Astrocyte (in vitro differentiated cells and primary cell): Measurements from ENCODE around the gene CMYA5. TPM values are rescaled to one million over a fixed set of nuclear protein-coding genes. Genes with fewer than 3 reads are reported as not detected.
A peak's percentile ranks its signal among the peaks of the same experiment; 100 is the strongest.

Experiments used
- DNase-seq: peaks from one replicate; pipeline ENCODE4 v3.0.0-alpha.2; 2010; ENCODE audit warnings: low read depth
- FAIRE-seq: peaks from 2 replicates; lab custom pipeline; 2011; peaks lifted over from hg19 to GRCh38; lab: Jason Lieb, UNC
- H2AFZ ChIP-seq: 2 replicates; pipeline ENCODE4 v1.6.0; 2012; ENCODE audit warnings: low read depth, low read length, inconsistent platforms
- H3K27ac ChIP-seq: 2 replicates; pipeline ENCODE4 v1.5.1; 2011; ENCODE audit warnings: low read depth, low read length, inconsistent platforms
- H3K27me3 ChIP-seq: 2 replicates; pipeline ENCODE4 v1.6.0; 2011; ENCODE audit warnings: low read length, inconsistent platforms; ENCODE audit not compliant: insufficient read depth
- H3K36me3 ChIP-seq: 2 replicates; pipeline ENCODE4 v1.5.1; 2011; ENCODE audit warnings: low read length, inconsistent platforms; ENCODE audit not compliant: insufficient read depth
- H3K4me1 ChIP-seq: 2 replicates; pipeline ENCODE4 v1.5.1; 2011; ENCODE audit warnings: low read length, inconsistent platforms; ENCODE audit not compliant: insufficient read depth
- H3K4me2 ChIP-seq: 2 replicates; pipeline ENCODE4 v1.6.0; 2012; ENCODE audit warnings: low read length, inconsistent platforms
- H3K4me3 ChIP-seq: 2 replicates; pipeline ENCODE4 v1.5.1; 2011; ENCODE audit warnings: low read depth, mild to moderate bottlenecking, low read length, inconsistent platforms; ENCODE audit not compliant: insufficient read depth
- H3K79me2 ChIP-seq: 2 replicates; pipeline ENCODE4 v1.6.0; 2012; ENCODE audit warnings: mild to moderate bottlenecking, low read length, inconsistent platforms; ENCODE audit not compliant: insufficient read depth
- H3K9ac ChIP-seq: 2 replicates; pipeline ENCODE4 v1.6.0; 2012; ENCODE audit warnings: mild to moderate bottlenecking, low read length, inconsistent platforms
- H3K9me3 ChIP-seq: 2 replicates; pipeline ENCODE4 v1.5.1; 2012; ENCODE audit warnings: low read depth, mild to moderate bottlenecking, low read length, inconsistent platforms; ENCODE audit not compliant: insufficient read depth
- H4K20me1 ChIP-seq: 2 replicates; pipeline ENCODE4 v1.6.0; 2012; ENCODE audit warnings: low read length, inconsistent platforms; ENCODE audit not compliant: insufficient read depth
- H3K27ac Mint-ChIP-seq: one replicate; pipeline ENCODE4 v1.8.0; 2021; ENCODE audit warnings: mild to moderate bottlenecking, mixed read lengths; ENCODE audit not compliant: unreplicated experiment
- H3K27me3 Mint-ChIP-seq: one replicate; pipeline ENCODE4 v1.8.0; 2021; ENCODE audit warnings: low read depth, mixed read lengths; ENCODE audit not compliant: unreplicated experiment
- H3K36me3 Mint-ChIP-seq: one replicate; pipeline ENCODE4 v1.8.0; 2021; ENCODE audit warnings: low read depth, mixed read lengths; ENCODE audit not compliant: unreplicated experiment
- H3K4me1 Mint-ChIP-seq: one replicate; pipeline ENCODE4 v1.8.0; 2021; ENCODE audit warnings: low read depth, mixed read lengths; ENCODE audit not compliant: unreplicated experiment
- H3K4me3 Mint-ChIP-seq: one replicate; pipeline ENCODE4 v1.8.0; 2021; ENCODE audit warnings: mild to moderate bottlenecking, moderate library complexity, mixed read lengths; ENCODE audit not compliant: unreplicated experiment
- H3K9me3 Mint-ChIP-seq: one replicate; pipeline ENCODE4 v1.8.0; 2021; ENCODE audit warnings: mild to moderate bottlenecking, mixed read lengths; ENCODE audit not compliant: unreplicated experiment
- EZH2 ChIP-seq: IDR thresholded peaks from 2 replicates; pipeline ENCODE4 v1.6.1; 2012; ENCODE audit warnings: mild to moderate bottlenecking, low read length, inconsistent platforms; ENCODE audit not compliant: insufficient read depth
- total RNA-seq: library from RNA; stranded (reverse); gene quantifications from 2 replicates; pipeline ENCODE4 v1.2.1, GENCODE V29; 2021
- TF ChIP-seq, protein P1 (sequence below): IDR thresholded peaks from 2 replicates; pipeline ENCODE4 v1.5.1; 2011; ENCODE audit warnings: low read depth, mild to moderate bottlenecking, inconsistent platforms, low read length, moderate library complexity; ENCODE audit not compliant: insufficient read depth

Gene CMYA5
- total RNA-seq, 1 donor from 2014 or later: 1.2 TPM

DNA sequence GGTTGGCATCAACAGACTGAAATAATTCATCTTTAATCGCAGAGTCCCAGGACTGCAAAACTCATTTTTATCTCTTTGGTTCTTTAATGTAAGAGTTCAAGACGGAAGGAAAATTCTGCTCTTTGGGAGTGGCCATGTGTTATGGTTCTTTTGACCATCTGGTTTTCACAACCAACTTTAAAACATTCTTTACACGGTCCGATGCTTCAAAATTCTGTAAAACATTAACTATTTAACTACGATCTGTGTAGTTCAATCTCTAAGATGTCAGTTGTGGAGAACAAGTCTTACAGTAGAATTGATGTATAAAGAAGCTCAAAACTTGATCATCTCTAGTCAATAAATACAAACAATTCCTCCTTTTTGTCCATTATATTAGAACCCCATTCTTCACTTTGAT is 83.0 kb downstream of the CMYA5 start:
- Mint-ChIP-seq H3K4me3 (no peak overlapping the region), H3K27me3 (no peaks in the 10 kb centered on the region), H3K4me1 (peaks cover 6% of the 10 kb centered on the region), H3K27ac (no peak overlapping the region), H3K9me3 (peaks cover 13% of the 10 kb centered on the region), H3K36me3 (peaks cover 8% of the 10 kb centered on the region)
- Histone ChIP-seq H3K9ac (no peak overlapping the region), H3K4me1 (no peaks in the 10 kb centered on the region), H3K4me2 (no peak overlapping the region), H3K4me3 (no peak overlapping the region), H3K27me3 (no peaks in the 10 kb centered on the region), H3K79me2 (no peaks in the 10 kb centered on the region), H3K36me3 (no peaks in the 10 kb centered on the region), H4K20me1 (no peaks in the 10 kb centered on the region), H3K9me3 (no peaks in the 10 kb centered on the region), H3K27ac (no peak overlapping the region), H2AFZ (no peak overlapping the region)
- FAIRE-seq (no peak), DNase-seq (no peak)
- no peak for TF ChIP-seq EZH2
- TF ChIP-seq, protein P1, sequence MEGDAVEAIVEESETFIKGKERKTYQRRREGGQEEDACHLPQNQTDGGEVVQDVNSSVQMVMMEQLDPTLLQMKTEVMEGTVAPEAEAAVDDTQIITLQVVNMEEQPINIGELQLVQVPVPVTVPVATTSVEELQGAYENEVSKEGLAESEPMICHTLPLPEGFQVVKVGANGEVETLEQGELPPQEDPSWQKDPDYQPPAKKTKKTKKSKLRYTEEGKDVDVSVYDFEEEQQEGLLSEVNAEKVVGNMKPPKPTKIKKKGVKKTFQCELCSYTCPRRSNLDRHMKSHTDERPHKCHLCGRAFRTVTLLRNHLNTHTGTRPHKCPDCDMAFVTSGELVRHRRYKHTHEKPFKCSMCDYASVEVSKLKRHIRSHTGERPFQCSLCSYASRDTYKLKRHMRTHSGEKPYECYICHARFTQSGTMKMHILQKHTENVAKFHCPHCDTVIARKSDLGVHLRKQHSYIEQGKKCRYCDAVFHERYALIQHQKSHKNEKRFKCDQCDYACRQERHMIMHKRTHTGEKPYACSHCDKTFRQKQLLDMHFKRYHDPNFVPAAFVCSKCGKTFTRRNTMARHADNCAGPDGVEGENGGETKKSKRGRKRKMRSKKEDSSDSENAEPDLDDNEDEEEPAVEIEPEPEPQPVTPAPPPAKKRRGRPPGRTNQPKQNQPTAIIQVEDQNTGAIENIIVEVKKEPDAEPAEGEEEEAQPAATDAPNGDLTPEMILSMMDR: no peak

DNA sequence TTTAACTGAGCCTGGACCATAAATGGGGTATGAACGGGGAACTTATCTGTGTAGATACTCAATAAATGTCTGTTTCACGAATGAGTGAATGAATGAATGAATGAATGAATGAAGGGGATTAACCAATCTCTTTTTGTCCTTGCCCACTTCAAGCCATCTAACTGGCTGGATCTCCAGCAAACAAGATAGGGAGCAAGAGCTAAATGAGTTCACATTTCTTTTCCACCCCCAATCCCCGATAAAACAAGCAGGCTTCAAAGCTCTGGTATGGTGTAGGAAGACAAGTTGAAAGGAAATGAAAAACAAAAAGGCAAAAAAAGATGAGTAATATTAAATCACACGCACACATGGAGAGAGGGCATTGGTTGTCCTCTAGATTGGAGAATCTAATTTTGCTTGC is 84.0 kb downstream of the CMYA5 start:
- no peaks in the 10 kb centered on the region for H3K79me2 ChIP-seq
- H3K4me1 Mint-ChIP-seq: peaks cover 6% of the 10 kb centered on the region
- H3K4me2 ChIP-seq: no peak overlapping the region
- H3K27me3 Mint-ChIP-seq: no peaks in the 10 kb centered on the region
- H3K27ac ChIP-seq: no peak overlapping the region
- H3K9me3 Mint-ChIP-seq: peaks cover 12% of the 10 kb centered on the region
- FAIRE-seq (no peak), DNase-seq (no peak)
- no peaks in the 10 kb centered on the region for H4K20me1 ChIP-seq
- H3K27me3 ChIP-seq: no peaks in the 10 kb centered on the region
- H3K4me3 Mint-ChIP-seq: no peak overlapping the region
- no peak overlapping the region for H3K9ac ChIP-seq
- TF ChIP-seq EZH2: no peak
- TF ChIP-seq, protein P1: no peak
- H3K36me3 ChIP-seq: no peaks in the 10 kb centered on the region
- no peak overlapping the region for H2AFZ ChIP-seq
- H3K27ac Mint-ChIP-seq: no peak overlapping the region
- peaks cover 7% of the 10 kb centered on the region for H3K36me3 Mint-ChIP-seq
- no peaks in the 10 kb centered on the region for H3K4me1 ChIP-seq
- no peaks in the 10 kb centered on the region for H3K9me3 ChIP-seq
- no peak overlapping the region for H3K4me3 ChIP-seq

DNA sequence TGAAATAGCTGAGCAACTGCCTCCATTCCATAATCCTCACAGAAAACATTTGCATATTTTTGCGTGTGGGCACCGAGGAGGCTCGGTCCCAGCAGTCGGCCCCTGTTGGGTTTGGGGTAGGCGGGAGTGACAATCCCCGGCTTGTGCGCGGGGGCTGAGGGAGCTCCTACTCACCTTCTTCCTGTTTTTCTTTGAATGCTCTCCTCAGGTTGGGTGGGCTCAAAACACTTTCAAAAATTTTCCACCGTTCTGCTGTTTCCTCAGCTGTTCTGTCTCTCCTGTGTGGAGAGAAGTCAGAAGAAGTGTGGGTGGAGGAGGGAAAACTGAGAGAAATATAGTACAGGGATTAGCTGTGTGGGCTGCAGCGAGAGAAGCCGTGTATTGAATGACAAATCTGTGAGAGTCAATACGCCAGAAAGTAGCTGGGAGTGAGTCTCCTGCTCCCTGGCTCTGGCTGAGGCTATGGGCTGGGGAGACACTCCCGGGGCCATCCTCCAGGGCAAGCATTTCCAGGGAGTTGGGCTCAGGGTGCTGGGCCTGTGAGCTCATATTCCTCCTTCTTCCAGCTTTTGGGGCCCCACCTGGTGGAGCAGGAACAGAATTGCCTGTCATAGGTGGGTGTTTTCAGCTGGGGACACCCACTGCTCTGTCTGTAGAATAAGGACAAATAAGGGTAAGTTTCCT is 84.7 kb downstream of the CMYA5 start:
- Histone ChIP-seq H3K9ac (no peak overlapping the region), H3K36me3 (no peaks in the 10 kb centered on the region), H3K4me3 (no peak overlapping the region), H3K27ac (no peak overlapping the region), H3K4me2 (no peak overlapping the region), H3K4me1 (no peaks in the 10 kb centered on the region), H3K79me2 (no peaks in the 10 kb centered on the region), H4K20me1 (no peaks in the 10 kb centered on the region), H2AFZ (no peak overlapping the region), H3K9me3 (no peaks in the 10 kb centered on the region), H3K27me3 (no peaks in the 10 kb centered on the region)
- H3K4me3 Mint-ChIP-seq: no peak overlapping the region
- no peak for FAIRE-seq
- peaks cover 3% of the 10 kb centered on the region for H3K36me3 Mint-ChIP-seq
- H3K27me3 Mint-ChIP-seq: no peaks in the 10 kb centered on the region
- peaks cover 6% of the 10 kb centered on the region for H3K4me1 Mint-ChIP-seq
- TF ChIP-seq, protein P1: peak; percentile 10
- no peak for TF ChIP-seq EZH2
- no peak overlapping the region for H3K27ac Mint-ChIP-seq
- H3K9me3 Mint-ChIP-seq: peaks cover 7% of the 10 kb centered on the region
- DNase-seq: no peak
